Measurements from ENCODE around the gene STEAP3. TPM values are rescaled to one million over a fixed set of nuclear protein-coding genes. Genes with fewer than 3 reads are reported as not detected.
A peak's percentile ranks its signal among the peaks of the same experiment; 100 is the strongest.

STEAP3 gene
- total and polyA plus RNA-seq, 2 donors (not counting 1 experiment from before 2014, with no cell fraction given), result 13.7 to 28.4 TPM

- H3K4me2 ChIP-seq (ENCODE audit: extremely low read depth, insufficient read depth, low read length), result no peak overlapping the region
- H3K9ac ChIP-seq (ENCODE audit: insufficient read depth, low read length), result no peak overlapping the region
- no peak overlapping the region for H2AFZ ChIP-seq (ENCODE audit: low read length)
- H3K27me3 ChIP-seq (ENCODE audit: control insufficient read depth, insufficient read depth, low read length), result no peaks in the 10 kb centered on the region
- H3K4me3 ChIP-seq (replicated peaks in 1 of 4; ENCODE audit: control extremely low read depth in 1 of 4, insufficient read depth in 1 of 4, low read depth in 3 of 4, low read length in 4 of 4), result no peak overlapping the region
- H3K4me1 ChIP-seq (ENCODE audit: control insufficient read depth, extremely low read depth, insufficient read depth, low read length), result peaks cover 10% of the 10 kb centered on the region
- H4K20me1 ChIP-seq (ENCODE audit: control insufficient read depth, extremely low read depth, insufficient read depth, low read length), result no peaks in the 10 kb centered on the region
- H3K9me3 ChIP-seq (ENCODE audit: control insufficient read depth, insufficient read depth, low read depth, low read length), result no peaks in the 10 kb centered on the region
- H3K79me2 ChIP-seq (ENCODE audit: control insufficient read depth, insufficient read depth, low read length), result no peaks in the 10 kb centered on the region
- no peak overlapping the region for H3K27ac ChIP-seq (ENCODE audit: insufficient read depth, low read length)
- TF ChIP-seq CTCF (conservative IDR thresholded peaks at IDR 0.05 in 1 of 2, IDR thresholded peaks at IDR 0.05 in 1 of 2; ENCODE audit: low read depth in 1 of 2, low read length in 2 of 2), result no peak
- no peak for TF ChIP-seq EZH2 (IDR thresholded peaks at IDR 0.05; ENCODE audit: low read length, missing control alignments)
- H3K36me3 ChIP-seq (ENCODE audit: control insufficient read depth, insufficient read depth, low read length), result peaks cover 7% of the 10 kb centered on the region
- no peak for DNase-seq (ENCODE audit: low read depth in 2 of 2)
Observed at GRCh38 chr2:119246884-119247843, 23.5 kb downstream of the STEAP3 start.

- H3K4me2 ChIP-seq (ENCODE audit: extremely low read depth, insufficient read depth, low read length), result no peak overlapping the region
- H3K9ac ChIP-seq (ENCODE audit: insufficient read depth, low read length), result no peak overlapping the region
- no peaks in the 10 kb centered on the region for H4K20me1 ChIP-seq (ENCODE audit: control insufficient read depth, extremely low read depth, insufficient read depth, low read length)
- H3K36me3 ChIP-seq (ENCODE audit: control insufficient read depth, insufficient read depth, low read length), result peaks cover 7% of the 10 kb centered on the region
- peaks cover 15% of the 10 kb centered on the region for H3K4me1 ChIP-seq (ENCODE audit: control insufficient read depth, extremely low read depth, insufficient read depth, low read length)
- TF ChIP-seq EZH2 (IDR thresholded peaks at IDR 0.05; ENCODE audit: low read length, missing control alignments) (no peak), CTCF (conservative IDR thresholded peaks at IDR 0.05 in 1 of 2, IDR thresholded peaks at IDR 0.05 in 1 of 2; ENCODE audit: low read depth in 1 of 2, low read length in 2 of 2) (no peak)
- no peaks in the 10 kb centered on the region for H3K79me2 ChIP-seq (ENCODE audit: control insufficient read depth, insufficient read depth, low read length)
- no peak overlapping the region for H2AFZ ChIP-seq (ENCODE audit: low read length)
- no peak for DNase-seq (ENCODE audit: low read depth in 2 of 2)
- no peak overlapping the region for H3K27ac ChIP-seq (ENCODE audit: insufficient read depth, low read length)
- no peaks in the 10 kb centered on the region for H3K9me3 ChIP-seq (ENCODE audit: control insufficient read depth, insufficient read depth, low read depth, low read length)
- no peaks in the 10 kb centered on the region for H3K27me3 ChIP-seq (ENCODE audit: control insufficient read depth, insufficient read depth, low read length)
- H3K4me3 ChIP-seq (replicated peaks in 1 of 4; ENCODE audit: control extremely low read depth in 1 of 4, insufficient read depth in 1 of 4, low read depth in 3 of 4, low read length in 4 of 4), result no peak overlapping the region
Observed at GRCh38 chr2:119247844-119248271, 24.2 kb downstream of the STEAP3 start.

GRCh38 chr2:119248311-119248710 is 24.7 kb downstream of the STEAP3 start:
- Histone ChIP-seq H3K27me3 (ENCODE audit: control insufficient read depth, insufficient read depth, low read length) (no peaks in the 10 kb centered on the region), H3K4me3 (replicated peaks in 1 of 4; ENCODE audit: control extremely low read depth in 1 of 4, insufficient read depth in 1 of 4, low read depth in 3 of 4, low read length in 4 of 4) (no peak overlapping the region), H3K79me2 (ENCODE audit: control insufficient read depth, insufficient read depth, low read length) (no peaks in the 10 kb centered on the region), H4K20me1 (ENCODE audit: control insufficient read depth, extremely low read depth, insufficient read depth, low read length) (no peaks in the 10 kb centered on the region), H3K27ac (ENCODE audit: insufficient read depth, low read length) (no peak overlapping the region), H3K9me3 (ENCODE audit: control insufficient read depth, insufficient read depth, low read depth, low read length) (no peaks in the 10 kb centered on the region), H2AFZ (ENCODE audit: low read length) (no peak overlapping the region), H3K36me3 (ENCODE audit: control insufficient read depth, insufficient read depth, low read length) (peaks cover 7% of the 10 kb centered on the region), H3K4me2 (ENCODE audit: extremely low read depth, insufficient read depth, low read length) (no peak overlapping the region), H3K4me1 (ENCODE audit: control insufficient read depth, extremely low read depth, insufficient read depth, low read length) (peaks cover 18% of the 10 kb centered on the region), H3K9ac (ENCODE audit: insufficient read depth, low read length) (no peak overlapping the region)
- TF ChIP-seq EZH2 (IDR thresholded peaks at IDR 0.05; ENCODE audit: low read length, missing control alignments) (no peak), CTCF (conservative IDR thresholded peaks at IDR 0.05 in 1 of 2, IDR thresholded peaks at IDR 0.05 in 1 of 2; ENCODE audit: low read depth in 1 of 2, low read length in 2 of 2) (no peak)
- DNase-seq (ENCODE audit: low read depth in 2 of 2), result peak; percentile 64 to 93

Data from fibroblast of lung (primary cell).